Activated CD4-positive, CD25-positive, alpha-beta regulatory T cell treated with anti-CD3 and anti-CD28 coated beads, Interleukin-2, amount 50 U/mL, for 24 hours (primary cell): ENCODE results near the gene THOC5.
A peak's percentile ranks its signal among the peaks of the same experiment; 100 is the strongest.
"Not testable (repeated sequence)": the region's sequence is repeated elsewhere in the genome, so short reads cannot be mapped to it uniquely, and the experiment has no call there.

Experiments used
- ATAC-seq, 2 donors: fragments of 150-1000 bp; cut with Tn5 transposase; one replicate each; pipeline ENCODE4 v1.10.0; 2021; ENCODE audit warnings: mild to moderate bottlenecking in 1 of 2, moderate library complexity in 1 of 2

Gene THOC5

GRCh38 chr22:29559853-29560252, 6.3 kb upstream of the THOC5 start:
- no peak for ATAC-seq

- no peak for ATAC-seq
These were observed 5.5 kb upstream of the THOC5 start for GRCh38 chr22:29559030-29559429.

GRCh38 chr22:29555065-29555644, 1.6 kb upstream of the THOC5 start:
- ATAC-seq = no peak

GRCh38 chr22:29552357-29552756, 1.2 kb downstream of the THOC5 start:
- not testable (repeated sequence) for ATAC-seq

- no peak for ATAC-seq
These were observed 3.6 kb downstream of the THOC5 start for GRCh38 chr22:29550005-29550404.

GRCh38 chr22:29545045-29545444, 8.5 kb downstream of the THOC5 start:
- ATAC-seq = not testable (repeated sequence)

GRCh38 chr22:29541845-29542244, 11.7 kb downstream of the THOC5 start:
- ATAC-seq = no peak

DNA sequence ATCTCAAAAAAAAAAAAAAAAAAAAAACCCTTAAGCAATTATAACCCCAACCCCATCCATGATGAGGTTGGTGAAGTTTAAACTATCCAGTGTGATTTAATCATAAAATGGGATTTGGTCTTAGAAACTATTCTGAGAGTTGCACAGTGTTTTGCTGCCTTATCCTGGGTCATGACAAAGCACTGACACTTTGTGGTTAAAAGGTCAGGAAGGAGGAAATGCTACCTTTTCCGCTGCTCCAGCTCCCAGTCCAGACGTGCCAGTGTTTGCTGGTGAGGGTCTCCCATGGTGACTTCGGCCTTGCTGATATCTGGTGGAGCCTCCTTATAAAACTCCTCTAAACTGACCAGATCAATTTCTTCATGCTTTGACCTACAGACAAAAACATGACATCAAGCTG, 14.5 kb downstream of the THOC5 start:
- ATAC-seq = no peak

GRCh38 chr22:29536411-29536810, 17.1 kb downstream of the THOC5 start:
- no peak for ATAC-seq

GRCh38 chr22:29531419-29531818, 22.1 kb downstream of the THOC5 start:
- ATAC-seq = no peak

DNA sequence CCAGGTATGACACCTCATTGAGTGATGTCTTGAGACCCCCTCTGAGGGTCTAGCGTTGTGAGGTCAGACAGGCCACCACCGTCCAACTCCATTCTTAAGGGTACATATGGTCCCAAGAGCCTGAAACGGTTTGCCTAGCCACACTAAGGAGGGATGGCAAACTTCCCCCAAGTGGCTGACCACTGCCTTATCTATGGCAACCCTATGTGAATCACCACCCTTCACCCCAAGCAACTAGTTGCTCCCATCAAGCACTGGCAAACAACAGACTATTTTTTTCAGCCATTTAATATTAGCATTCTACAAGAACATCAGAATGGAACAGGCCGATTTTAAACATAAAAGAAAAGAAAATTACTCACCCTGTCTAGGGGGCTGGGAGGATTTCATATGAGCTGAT, 22.8 kb downstream of the THOC5 start:
- no peak for ATAC-seq

GRCh38 chr22:29528144-29528543, 25.4 kb downstream of the THOC5 start:
- ATAC-seq = no peak

DNA sequence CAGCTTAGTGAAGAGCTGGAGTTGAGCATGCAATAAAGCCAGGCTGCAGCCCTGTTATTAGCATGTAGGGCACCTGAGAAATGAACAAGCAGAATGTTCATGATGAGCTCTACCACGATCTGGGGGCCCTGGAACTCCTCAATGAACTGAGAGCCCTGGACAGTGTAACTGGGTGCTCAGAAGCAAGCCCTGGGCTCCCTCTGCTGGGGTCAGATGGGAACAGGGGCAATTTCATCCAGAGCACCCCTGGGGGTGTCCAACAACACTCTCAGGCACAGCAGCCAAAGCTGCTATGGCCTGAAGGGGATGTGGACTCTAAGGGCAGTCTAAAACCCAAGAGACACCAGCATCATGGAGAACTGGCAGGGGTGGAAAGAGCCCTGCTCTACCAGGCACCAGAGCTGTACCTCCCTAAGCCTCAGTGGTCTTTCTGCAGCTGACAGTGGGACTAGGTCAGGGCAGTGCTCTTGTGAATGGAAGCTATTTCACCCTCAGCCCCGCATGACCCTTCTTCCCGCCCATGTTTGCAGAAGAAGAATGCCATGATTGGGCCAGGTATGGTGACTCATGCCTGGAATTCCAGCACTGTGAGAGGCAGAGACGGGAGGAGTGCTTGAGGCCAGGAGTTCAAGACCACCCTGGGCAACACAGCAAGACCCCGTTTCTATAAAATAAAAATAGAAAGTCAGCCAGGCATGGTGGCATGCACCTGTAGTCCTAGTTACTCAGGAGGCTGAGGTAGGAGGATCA, 28.9 kb downstream of the THOC5 start:
- ATAC-seq = peak in 1 of 2 donors; percentile 55

DNA sequence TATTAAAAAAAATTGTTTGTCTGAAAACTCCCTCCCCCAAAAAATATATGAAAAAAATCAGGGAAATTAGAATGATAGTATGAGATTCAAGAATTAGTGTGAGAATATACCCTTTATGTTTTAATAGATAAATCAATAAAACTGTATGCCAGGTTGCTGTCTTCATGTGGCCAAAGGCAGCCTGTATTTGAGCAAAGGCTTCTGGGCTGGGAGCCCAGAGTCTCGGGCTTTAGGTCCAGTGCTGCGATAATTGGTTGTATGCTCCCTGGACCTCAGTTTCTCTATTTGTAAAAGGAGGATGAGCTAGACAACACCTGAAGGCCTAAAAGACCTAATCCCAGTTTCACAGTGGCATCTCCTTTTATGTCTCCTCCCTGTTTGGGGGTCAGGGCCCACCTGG, 29.8 kb downstream of the THOC5 start:
- no peak for ATAC-seq

GRCh38 chr22:29521526-29521925, 32.0 kb downstream of the THOC5 start:
- no peak for ATAC-seq

- no peak for ATAC-seq
These were observed 32.7 kb downstream of the THOC5 start for GRCh38 chr22:29520851-29521250.

DNA sequence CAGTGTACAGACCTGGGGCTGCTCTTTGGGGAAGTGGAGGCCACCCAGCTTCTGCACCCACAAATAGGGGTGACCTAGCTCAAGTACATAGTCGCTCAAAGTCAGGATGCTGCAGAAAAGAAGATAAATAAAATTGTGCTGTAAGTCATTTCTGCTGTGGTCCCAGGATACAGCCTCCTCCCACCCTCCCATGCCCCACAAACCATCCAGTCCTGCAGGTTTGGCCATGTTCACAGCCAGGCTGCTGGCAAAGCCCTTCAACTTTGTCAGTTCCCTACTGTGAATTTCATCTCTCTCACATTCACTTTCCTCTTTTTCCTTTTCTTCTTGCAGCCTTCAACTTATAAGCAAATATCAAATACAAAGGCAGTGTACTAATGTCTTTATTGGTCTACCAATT, 33.6 kb downstream of the THOC5 start:
- ATAC-seq = no peak

- no peak for ATAC-seq
These were observed 35.1 kb downstream of the THOC5 start for GRCh38 chr22:29518427-29518826.

- ATAC-seq = no peak
These were observed 36.2 kb downstream of the THOC5 start for GRCh38 chr22:29517215-29517908.

- no peak for ATAC-seq
These were observed 41.5 kb downstream of the THOC5 start for GRCh38 chr22:29512031-29512430.

- ATAC-seq = no peak
These were observed 42.3 kb downstream of the THOC5 start for GRCh38 chr22:29511126-29511862.

DNA sequence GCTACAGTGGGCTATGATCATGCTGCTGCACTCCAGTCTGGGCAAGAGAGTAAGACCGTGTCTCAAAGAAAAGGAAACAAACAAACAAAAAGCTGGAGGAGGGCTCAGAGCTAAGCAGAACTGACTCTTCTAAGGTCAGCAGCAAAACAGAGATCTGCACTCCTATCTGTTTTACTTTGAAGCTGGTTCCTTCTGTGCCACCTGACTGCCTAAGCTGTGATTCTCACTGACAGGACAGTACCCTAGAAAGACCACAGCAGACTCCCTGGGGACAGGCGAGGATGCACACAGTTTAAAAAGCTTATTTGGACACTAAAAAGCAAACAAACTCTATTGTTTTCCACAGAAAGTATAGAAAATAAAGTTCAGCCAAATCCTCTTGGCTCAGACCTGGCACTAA, 43.0 kb downstream of the THOC5 start:
- no peak for ATAC-seq

- ATAC-seq = no peak
These were observed 43.7 kb downstream of the THOC5 start for GRCh38 chr22:29509815-29510214.
